NCI-H345 treated with DMSO at 0.1 percent for 48 hours (cell line): Measurements from ENCODE around the gene RNF26.

ENCODE experiments used
- DNase-seq: peaks from one replicate; lab custom pipeline; 2025; ENCODE audit not compliant: unreplicated experiment; lab: John Stamatoyannopoulos, UW

Gene RNF26

GRCh38 chr11:119369132-119369925 lies 35.0 kb downstream of the RNF26 start:
- DNase-seq = no peak

- no peak for DNase-seq
Observed at GRCh38 chr11:119370486-119371046, 36.2 kb downstream of the RNF26 start.

- DNase-seq = no peak
Observed at GRCh38 chr11:119371067-119371601, 36.8 kb downstream of the RNF26 start.

DNA sequence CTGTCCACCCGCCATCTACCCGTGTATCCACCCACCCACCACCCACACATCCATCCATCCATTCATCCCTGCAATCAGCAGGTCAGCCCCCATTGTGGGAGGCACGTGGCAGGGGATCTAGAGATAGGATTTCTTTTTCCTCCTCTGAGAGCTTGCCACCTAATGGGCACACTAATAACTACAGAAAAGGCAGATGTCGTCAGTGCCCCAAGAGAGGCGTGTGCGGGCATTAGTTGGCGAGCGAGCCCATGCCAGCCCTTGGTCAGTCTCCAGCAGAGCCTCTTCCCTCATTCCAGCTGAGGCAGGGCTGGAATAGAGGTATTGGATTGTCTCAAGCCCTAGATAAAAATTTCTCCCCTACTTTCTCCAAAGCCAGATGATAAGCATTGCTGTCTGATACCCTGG lies 37.5 kb downstream of the RNF26 start:
- DNase-seq = no peak

GRCh38 chr11:119372260-119373058 lies 38.1 kb downstream of the RNF26 start:
- no peak for DNase-seq

GRCh38 chr11:119373059-119373920 lies 39.0 kb downstream of the RNF26 start:
- no peak for DNase-seq

DNA sequence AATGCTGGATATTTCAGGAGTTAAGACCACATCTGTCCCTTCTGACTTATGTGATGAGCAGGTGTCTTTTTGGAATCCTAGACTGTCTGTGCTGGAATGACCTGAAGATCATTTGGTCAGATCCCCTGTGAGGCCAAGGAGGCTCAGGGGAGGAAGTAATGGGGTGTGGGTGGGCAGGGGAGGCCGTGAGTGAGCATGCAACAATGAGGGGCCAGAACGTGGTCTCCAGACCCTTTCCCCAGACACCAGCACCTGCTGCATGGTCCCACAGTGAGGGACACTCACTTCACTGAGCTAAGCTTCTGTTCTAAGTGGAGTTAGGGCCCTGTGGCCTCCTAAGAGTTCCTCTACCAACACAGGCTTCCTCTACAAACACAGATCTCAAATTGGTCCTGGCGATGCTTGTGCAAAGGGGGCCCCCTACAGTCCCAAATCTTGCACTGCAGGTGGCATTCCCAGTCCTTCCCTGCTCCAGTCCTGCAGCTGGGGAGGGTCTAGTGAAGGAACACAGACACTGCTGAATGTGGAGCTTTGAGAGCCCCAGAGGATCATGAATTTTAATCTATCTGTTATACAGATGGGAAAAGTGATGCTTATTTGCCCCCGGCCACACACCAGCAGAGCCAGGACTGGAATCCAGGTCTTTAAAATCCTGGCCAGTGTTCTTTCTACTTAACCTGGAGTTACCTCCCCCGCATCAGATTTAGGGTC lies 39.7 kb downstream of the RNF26 start:
- peak; percentile 29 for DNase-seq

GRCh38 chr11:119374632-119375336 lies 40.5 kb downstream of the RNF26 start:
- no peak for DNase-seq

DNA sequence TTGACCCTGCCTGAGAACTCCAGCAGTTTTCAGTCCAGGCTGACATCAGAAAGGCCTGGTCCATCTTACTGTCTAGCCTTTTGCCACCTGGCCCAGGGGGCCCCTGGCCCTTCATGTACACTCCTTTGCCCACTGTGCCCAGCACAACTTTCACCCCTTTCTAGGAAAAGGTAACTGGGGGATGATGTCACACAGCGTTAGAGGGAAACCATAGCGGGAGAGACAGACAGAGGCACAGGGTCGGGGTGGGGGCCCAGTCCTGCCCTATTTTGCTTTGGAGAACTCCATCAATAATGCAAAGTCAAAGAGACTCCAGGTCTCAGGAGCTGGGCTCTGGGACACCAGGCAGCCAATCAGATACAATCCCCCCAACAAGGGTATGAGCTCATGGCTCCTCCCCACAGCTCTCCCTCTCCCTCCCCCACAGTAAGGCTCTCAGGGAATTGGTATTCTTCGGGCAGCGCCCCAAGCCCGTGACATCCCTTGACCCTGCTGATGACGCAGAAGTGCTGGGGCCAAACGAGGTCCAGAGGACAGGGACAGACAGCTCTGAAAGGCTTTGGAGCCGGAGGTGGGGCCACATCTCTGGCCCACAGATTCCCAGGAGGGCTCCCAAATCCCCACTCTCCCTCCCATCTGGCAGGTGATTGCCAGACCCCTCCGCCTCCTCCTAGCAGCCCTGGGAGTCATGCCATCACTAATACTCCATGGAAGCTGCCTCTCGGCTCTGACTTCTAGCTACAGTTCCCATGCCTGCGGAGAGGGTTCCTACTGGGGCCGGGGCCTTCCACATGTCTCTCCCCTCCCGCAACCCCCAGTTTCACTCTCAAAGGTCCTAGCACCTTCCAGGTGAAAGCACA lies 41.2 kb downstream of the RNF26 start:
- no peak for DNase-seq

- peak; percentile 16 for DNase-seq
Observed at GRCh38 chr11:119376197-119376847, 42.0 kb downstream of the RNF26 start.

DNA sequence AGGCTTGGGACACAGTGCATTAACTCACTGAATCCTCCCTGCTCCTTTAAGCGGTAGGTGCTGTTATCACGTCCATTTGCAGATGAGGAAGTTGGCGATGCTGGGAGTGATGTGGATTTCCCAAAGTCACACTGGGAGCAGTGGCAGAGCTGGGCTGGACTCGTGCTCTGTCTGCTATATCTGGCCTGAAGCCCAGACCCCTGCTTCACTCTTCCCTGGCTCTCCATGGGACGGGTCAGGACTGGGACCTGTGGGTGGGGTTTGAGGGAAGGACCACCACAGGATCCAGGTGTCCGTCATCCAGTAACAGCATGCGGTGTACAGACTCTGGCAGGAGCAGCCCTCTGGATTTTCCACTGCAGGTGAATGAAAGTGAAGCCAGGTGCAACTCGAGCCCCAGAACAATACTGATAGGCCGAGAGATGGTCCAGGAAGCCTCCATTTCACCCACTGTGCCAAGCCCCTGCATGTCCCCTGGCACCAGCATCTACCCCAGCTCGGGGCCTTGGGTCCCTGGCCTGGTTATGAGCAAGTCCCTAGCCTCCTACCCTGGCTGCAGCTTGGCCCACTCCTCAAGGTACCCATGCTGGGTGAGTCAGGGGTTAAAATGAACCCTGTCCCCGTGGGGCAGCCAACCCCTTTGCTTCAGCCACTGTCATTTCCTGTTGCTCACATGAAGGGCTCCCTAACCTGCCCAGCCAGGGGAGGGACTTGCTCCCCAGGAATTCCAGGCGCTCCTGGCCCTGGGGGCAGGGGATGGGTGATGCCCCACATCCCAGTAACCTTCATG lies 43.0 kb downstream of the RNF26 start:
- DNase-seq = no peak

- no peak for DNase-seq
Observed at GRCh38 chr11:119377961-119378667, 43.8 kb downstream of the RNF26 start.

DNA sequence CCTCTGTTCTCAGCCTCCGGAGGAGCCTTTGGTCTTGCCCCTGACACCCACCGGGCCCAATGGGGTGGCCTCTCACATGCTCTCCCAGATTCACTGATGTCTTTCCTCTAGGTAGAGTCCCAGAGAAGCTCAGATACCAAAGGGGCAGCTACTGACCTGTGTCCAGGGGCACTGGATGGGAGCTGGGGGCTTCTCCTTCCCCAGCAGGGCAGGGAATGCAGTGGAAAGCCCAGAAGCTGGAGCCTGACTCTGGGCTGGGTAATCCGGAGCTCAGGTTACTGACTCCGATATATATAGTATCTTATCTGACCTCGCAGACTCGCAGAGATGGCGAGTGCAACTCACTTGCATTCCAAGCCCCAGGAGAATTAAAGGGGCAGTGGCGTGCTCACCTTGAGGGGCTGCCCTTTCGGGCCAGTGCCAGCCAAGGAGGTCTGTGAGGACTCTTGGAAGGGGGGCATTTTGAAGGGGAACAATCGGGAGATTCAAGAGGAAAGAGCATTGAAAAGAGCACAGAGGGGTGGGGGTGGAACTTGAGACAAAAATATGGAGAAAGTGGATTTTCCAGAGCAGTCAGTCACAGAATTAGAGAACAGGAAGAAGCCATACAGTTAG lies 44.6 kb downstream of the RNF26 start:
- no peak for DNase-seq

- no peak for DNase-seq
Observed at GRCh38 chr11:119380160-119380826, 46.0 kb downstream of the RNF26 start.

- no peak for DNase-seq
Observed at GRCh38 chr11:119380827-119381180, 46.5 kb downstream of the RNF26 start.
